Activated B cell treated with CpG ODN at 0.5 μM for 24 hours (primary cell): ENCODE results near the gene CCDC159. TPM values are rescaled to one million over a fixed set of nuclear protein-coding genes. Genes with fewer than 3 reads are reported as not detected.
"Not testable (repeated sequence)": the region's sequence is repeated elsewhere in the genome, so short reads cannot be mapped to it uniquely, and the experiment has no call there.

Experiments used
- ATAC-seq: fragments of 200-7000 bp; cut with Tn5 transposase; one replicate; pipeline ENCODE4 v1.10.0; 2021; ENCODE audit warnings: low read depth, mild to moderate bottlenecking, moderate library complexity
- CTCF ChIA-PET: fragments of 350-600 bp; sonication (Branson Sonifier 250); formaldehyde crosslinking; loops from one replicate; lab custom pipeline; 2021; ENCODE audit warnings: antibody characterized with exemption; lab: Charles Lee
- POLR2A ChIA-PET: fragments of 350-600 bp; sonication (Branson Sonifier 250); formaldehyde crosslinking; loops from one replicate; lab custom pipeline; 2021; ENCODE audit warnings: antibody characterized with exemption; lab: Charles Lee
- DNase-seq: peaks from one replicate; pipeline ENCODE4 v3.0.0; 2022
- H3K27ac Mint-ChIP-seq: one replicate; pipeline ENCODE4 v1.8.0; 2020; ENCODE audit warnings: mixed read lengths
- H3K27me3 Mint-ChIP-seq: one replicate; pipeline ENCODE4 v1.8.0; 2021; ENCODE audit warnings: mixed read lengths
- H3K36me3 Mint-ChIP-seq: one replicate; pipeline ENCODE4 v1.8.0; 2021; ENCODE audit warnings: low read depth, mixed read lengths
- H3K4me1 Mint-ChIP-seq: one replicate; pipeline ENCODE4 v1.8.0; 2021; ENCODE audit warnings: mixed read lengths
- H3K4me3 Mint-ChIP-seq: one replicate; pipeline ENCODE4 v1.8.0; 2020; ENCODE audit warnings: mild to moderate bottlenecking, mixed read lengths
- H3K9me3 Mint-ChIP-seq: one replicate; pipeline ENCODE4 v1.8.0; 2020; ENCODE audit warnings: mixed read lengths
- CTCF ChIP-seq: fragments of 200-600 bp; IDR thresholded peaks from one replicate; pipeline ENCODE4 v1.8.0; 2022; ENCODE audit warnings: antibody characterized with exemption, mild to moderate bottlenecking
- intact Hi-C: fragments of 100-400 bp; cut with micrococcal nuclease; formaldehyde crosslinking; loops from one replicate; pipeline ENCODE4 v1.15.1; 2024
- total RNA-seq: library from RNA; stranded (reverse); gene quantifications from 2 replicates; pipeline ENCODE4 v1.2.3, GENCODE V29; 2022

CCDC159 gene
- total RNA-seq, 1 donor from 2014 or later, result 32.1 TPM

DNA sequence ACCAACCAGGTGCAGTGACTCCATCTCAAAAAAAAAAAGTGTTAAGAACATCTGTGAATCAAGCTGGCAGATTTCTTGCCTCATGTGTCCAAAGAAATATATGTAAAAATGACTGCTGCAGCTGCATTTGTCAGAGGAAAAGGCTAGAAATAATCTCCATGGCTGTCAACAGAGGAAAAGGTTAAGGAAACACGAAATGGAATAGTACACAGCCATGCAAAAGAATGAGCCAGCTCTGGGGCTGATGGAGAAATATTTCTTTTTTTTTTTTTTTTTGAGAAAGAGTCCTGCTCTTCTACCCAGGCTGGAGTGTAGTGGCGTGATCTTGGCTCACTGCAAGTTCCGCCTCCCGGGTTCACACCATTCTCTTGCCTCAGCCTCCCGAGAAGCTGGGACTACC lies 13.5 kb upstream of the CCDC159 start:
- Mint-ChIP-seq H3K36me3 (peaks cover 45% of the 10 kb centered on the region), H3K4me1 (peaks cover 8% of the 10 kb centered on the region), H3K9me3 (no peaks in the 10 kb centered on the region), H3K4me3 (no peak overlapping the region), H3K27me3 (no peaks in the 10 kb centered on the region), H3K27ac (no peak overlapping the region)
- ChIA-PET POLR2A (interaction anchor here (0.6 kb wide), 1 partner anchor 105 kb away, joined by 4 read pairs; no protein-coding TSS in a partner anchor), CTCF (no interaction called here)
- ATAC-seq (no peak), DNase-seq (no peak)
- TF ChIP-seq CTCF, result no peak
- intact Hi-C loops, result no loop called here

GRCh38 chr19:11333838-11334237 lies 12.5 kb upstream of the CCDC159 start:
- H3K27me3 Mint-ChIP-seq, H3K27ac Mint-ChIP-seq, intact Hi-C loops, ATAC-seq, H3K9me3 Mint-ChIP-seq, H3K4me3 Mint-ChIP-seq, CTCF ChIA-PET, DNase-seq: not testable (repeated sequence)
- POLR2A ChIA-PET, result interaction anchor here (0.6 kb wide), 1 partner anchor 14 kb away, joined by 4 read pairs; no protein-coding TSS in a partner anchor
- Mint-ChIP-seq H3K36me3 (peaks cover 46% of the 10 kb centered on the region), H3K4me1 (peaks cover 14% of the 10 kb centered on the region)

DNA sequence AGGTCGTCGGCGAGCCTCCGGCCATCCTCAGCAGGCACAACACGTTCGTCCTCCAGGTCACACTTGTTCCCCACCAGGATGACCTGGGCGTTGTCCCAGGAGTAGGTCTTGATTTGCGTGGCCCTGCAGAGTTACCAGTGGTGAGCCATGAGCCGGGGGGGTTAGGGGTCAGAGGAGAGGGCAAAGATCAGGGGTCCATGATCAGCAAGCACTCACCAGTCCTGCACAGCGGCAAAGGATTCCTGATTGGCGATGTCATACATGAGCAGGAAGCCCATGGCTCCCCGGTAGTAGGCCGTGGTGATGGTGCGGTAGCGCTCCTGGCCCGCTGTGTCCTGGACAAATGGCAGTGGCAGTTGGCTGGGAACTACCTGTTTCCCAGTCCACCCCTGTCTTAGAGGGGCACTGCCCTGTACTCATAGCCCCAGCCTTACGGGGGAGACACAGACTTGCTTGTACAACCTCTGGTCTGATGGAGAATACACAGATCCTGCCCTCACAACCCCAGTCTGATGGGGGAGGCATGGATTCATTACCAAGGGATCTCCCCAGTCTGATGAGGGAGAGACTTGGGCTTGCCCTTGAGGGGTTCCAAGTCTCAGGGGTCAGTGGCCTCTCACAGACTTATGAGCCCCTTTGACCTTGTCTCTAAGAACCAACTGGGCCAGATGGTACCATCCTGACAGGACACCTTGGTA lies 10.7 kb upstream of the CCDC159 start:
- Mint-ChIP-seq H3K4me1 (peaks cover 24% of the 10 kb centered on the region), H3K9me3 (no peaks in the 10 kb centered on the region), H3K27ac (no peak overlapping the region), H3K4me3 (no peak overlapping the region), H3K27me3 (no peaks in the 10 kb centered on the region), H3K36me3 (peaks cover 40% of the 10 kb centered on the region)
- ATAC-seq (no peak), DNase-seq (no peak)
- intact Hi-C loops, result no loop called here
- ChIA-PET POLR2A (no interaction called here), CTCF (no interaction called here)
- TF ChIP-seq CTCF, result no peak

- ChIA-PET CTCF (interaction anchor here (1.3 kb wide), 1 partner anchor 9 kb away, joined by 3 read pairs; the partner anchor contains the start of genes CCDC159 and TMEM205), POLR2A (interaction anchor here (0.7 to 1.2 kb wide), 3 partner anchors 9 to 87 kb away, joined by 3 to 4 read pairs (median 3); partner anchors contain the start of genes CCDC159 and TMEM205)
- no peak for DNase-seq
- intact Hi-C loops, result no loop called here
- Mint-ChIP-seq H3K4me3 (no peak overlapping the region), H3K27ac (no peak overlapping the region), H3K9me3 (no peaks in the 10 kb centered on the region), H3K27me3 (no peaks in the 10 kb centered on the region), H3K4me1 (peaks cover 24% of the 10 kb centered on the region), H3K36me3 (peaks cover 38% of the 10 kb centered on the region)
- no peak for TF ChIP-seq CTCF
- ATAC-seq, result no peak
Measured at GRCh38 chr19:11337080-11337479, 9.2 kb upstream of the CCDC159 start.

- no peak overlapping the region for H3K4me3 Mint-ChIP-seq
- POLR2A ChIA-PET, result no interaction called here
- H3K4me1 Mint-ChIP-seq, result peaks cover 24% of the 10 kb centered on the region
- ATAC-seq (no peak), DNase-seq (no peak)
- peaks cover 38% of the 10 kb centered on the region for H3K36me3 Mint-ChIP-seq
- intact Hi-C loops, result no loop called here
- TF ChIP-seq CTCF, result no peak
- no peaks in the 10 kb centered on the region for H3K9me3 Mint-ChIP-seq
- CTCF ChIA-PET, result no interaction called here
- no peak overlapping the region for H3K27ac Mint-ChIP-seq
- no peaks in the 10 kb centered on the region for H3K27me3 Mint-ChIP-seq
Measured at GRCh38 chr19:11338121-11338520, 8.2 kb upstream of the CCDC159 start.
